Measurements from ENCODE around the gene LRBA. TPM values are rescaled to one million over a fixed set of nuclear protein-coding genes. Genes with fewer than 3 reads are reported as not detected.
"Not testable (repeated sequence)": the region's sequence is repeated elsewhere in the genome, so short reads cannot be mapped to it uniquely, and the experiment has no call there.

The LRBA gene
- polyA plus RNA-seq, 1 of the 3 experiments (the other 2 are of a cell fraction) = 11.4 TPM

GRCh38 chr4:150569384-150569987, 445.6 kb downstream of the LRBA start (continued):
- no peak for TF ChIP-seq USF2 (IDR thresholded peaks at IDR 0.05; ENCODE audit: borderline replicate concordance, low read depth, low read length)

GRCh38 chr4:150567070-150567469, 448.0 kb downstream of the LRBA start:
- Histone ChIP-seq H3K9me2 (no peaks in the 10 kb centered on the region), H3F3A (replicated peaks; ENCODE audit: insufficient read depth) (peaks cover 8% of the 10 kb centered on the region), H2AFZ (ENCODE audit: low read depth) (no peak overlapping the region), H3K4me1 (ENCODE audit: control insufficient read depth in 1 of 2, insufficient read depth in 2 of 2, low read depth in 1 of 2, low read length in 1 of 2) (peaks cover 3 to 20% of the 10 kb centered on the region in 2 experiments; a peak in 3 of 4 replicates), H3K9me3 (no peaks in the 10 kb centered on the region), H3K4me2 (no peak overlapping the region), H3K27me3 (ENCODE audit: insufficient read depth) (no peaks in the 10 kb centered on the region), H3K9ac (no peak overlapping the region), H3K27ac (ENCODE audit: low read depth in 2 of 2, low read length in 1 of 2) (no peak overlapping the region), H3K36me3 (replicated peaks in 1 of 2; ENCODE audit: control insufficient read depth in 1 of 2, insufficient read depth in 2 of 2, low read length in 1 of 2) (peaks cover 0 to 3% of the 10 kb centered on the region in 2 experiments), H3K4me3 (ENCODE audit: low read depth in 2 of 2, low read length in 1 of 2) (no peak overlapping the region), H3K79me2 (ENCODE audit: insufficient read depth) (no peaks in the 10 kb centered on the region; the same call in 1 of the 2 replicates), H4K20me1 (ENCODE audit: insufficient read depth) (no peaks in the 10 kb centered on the region)
- no peak for TF ChIP-seq PBX3 (IDR thresholded peaks at IDR 0.05)
- TF ChIP-seq FOSL2 (IDR thresholded peaks at IDR 0.05; ENCODE audit: borderline replicate concordance, low read depth) = no peak
- ChIA-PET POLR2A (no interaction called here), CTCF (interaction anchor here (1.0 kb wide), 1 partner anchor 21 kb away, joined by 3 read pairs; no protein-coding TSS in a partner anchor)
- 84% methylated on average over 3 of the region's 3 CpGs for WGBS (ENCODE audit: low lambda C conversion rate)
- DNase-seq = no peak

GRCh38 chr4:150564967-150565366, 450.1 kb downstream of the LRBA start:
- H3K4me1 ChIP-seq (ENCODE audit: control insufficient read depth in 1 of 2, insufficient read depth in 2 of 2, low read depth in 1 of 2, low read length in 1 of 2); H3K4me3 ChIP-seq (ENCODE audit: low read depth in 2 of 2, low read length in 1 of 2); H3K9me2 ChIP-seq; H3K79me2 ChIP-seq (ENCODE audit: insufficient read depth); POLR2A ChIA-PET; H3K9ac ChIP-seq; H3K27ac ChIP-seq (ENCODE audit: low read depth in 2 of 2, low read length in 1 of 2); H3K36me3 ChIP-seq (replicated peaks in 1 of 2; ENCODE audit: control insufficient read depth in 1 of 2, insufficient read depth in 2 of 2, low read length in 1 of 2); H3K27me3 ChIP-seq (ENCODE audit: insufficient read depth); CTCF ChIA-PET; H3K4me2 ChIP-seq; H2AFZ ChIP-seq (ENCODE audit: low read depth); H3K9me3 ChIP-seq; H3F3A ChIP-seq (replicated peaks; ENCODE audit: insufficient read depth); DNase-seq; H4K20me1 ChIP-seq (ENCODE audit: insufficient read depth): not testable (repeated sequence)
- 100% methylated on average over 2 of the region's 2 CpGs for WGBS (ENCODE audit: low lambda C conversion rate)

DNA sequence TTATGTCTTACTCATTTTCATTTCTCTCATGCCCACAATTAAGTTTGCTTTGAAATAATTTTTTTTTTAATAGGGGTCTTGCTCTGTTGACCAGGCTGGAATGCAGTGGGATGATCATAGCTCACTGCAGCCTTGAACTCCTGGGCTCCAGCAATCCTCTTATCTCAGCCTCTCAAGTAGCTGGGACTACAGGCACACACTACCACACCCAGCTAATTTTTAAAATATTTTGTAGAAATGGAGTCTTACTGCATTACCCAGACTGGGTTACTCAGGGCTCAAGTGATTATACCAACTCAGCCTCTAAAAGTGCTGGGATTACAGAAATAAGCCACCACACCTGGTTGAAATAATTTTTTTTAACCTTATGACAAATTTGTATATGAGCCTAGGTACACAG, 452.3 kb downstream of the LRBA start:
- H3K4me1 ChIP-seq (ENCODE audit: control insufficient read depth in 1 of 2, insufficient read depth in 2 of 2, low read depth in 1 of 2, low read length in 1 of 2) = no peaks in the 10 kb centered on the region
- no peaks in the 10 kb centered on the region; the same call in 1 of the 2 replicates for H3K79me2 ChIP-seq (ENCODE audit: insufficient read depth)
- no peaks in the 10 kb centered on the region for H3K9me3 ChIP-seq
- no peaks in the 10 kb centered on the region for H3K9me2 ChIP-seq
- H3K4me2 ChIP-seq = no peak overlapping the region
- no peak overlapping the region for H3K4me3 ChIP-seq (ENCODE audit: low read depth in 2 of 2, low read length in 1 of 2)
- no peak overlapping the region for H2AFZ ChIP-seq (ENCODE audit: low read depth)
- ChIA-PET POLR2A (no interaction called here), CTCF (no interaction called here)
- no peak overlapping the region for H3K9ac ChIP-seq
- DNase-seq = no peak
- no peaks in the 10 kb centered on the region for H3K36me3 ChIP-seq (replicated peaks in 1 of 2; ENCODE audit: control insufficient read depth in 1 of 2, insufficient read depth in 2 of 2, low read length in 1 of 2)
- no peak overlapping the region for H3K27ac ChIP-seq (ENCODE audit: low read depth in 2 of 2, low read length in 1 of 2)
- no peaks in the 10 kb centered on the region for H4K20me1 ChIP-seq (ENCODE audit: insufficient read depth)
- no peaks in the 10 kb centered on the region for H3K27me3 ChIP-seq (ENCODE audit: insufficient read depth)
- H3F3A ChIP-seq (replicated peaks; ENCODE audit: insufficient read depth) = peaks cover 2% of the 10 kb centered on the region
- no peak for TF ChIP-seq CTCF (IDR thresholded peaks at IDR 0.05)
- TF ChIP-seq, protein P1, sequence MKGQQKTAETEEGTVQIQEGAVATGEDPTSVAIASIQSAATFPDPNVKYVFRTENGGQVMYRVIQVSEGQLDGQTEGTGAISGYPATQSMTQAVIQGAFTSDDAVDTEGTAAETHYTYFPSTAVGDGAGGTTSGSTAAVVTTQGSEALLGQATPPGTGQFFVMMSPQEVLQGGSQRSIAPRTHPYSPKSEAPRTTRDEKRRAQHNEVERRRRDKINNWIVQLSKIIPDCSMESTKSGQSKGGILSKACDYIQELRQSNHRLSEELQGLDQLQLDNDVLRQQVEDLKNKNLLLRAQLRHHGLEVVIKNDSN (IDR thresholded peaks at IDR 0.05; ENCODE audit: borderline replicate concordance, low read depth) = no peak
- TF ChIP-seq MEF2A (IDR thresholded peaks at IDR 0.05; ENCODE audit: borderline replicate concordance, low read depth) = no peak
- no peak for TF ChIP-seq MAX (IDR thresholded peaks at IDR 0.05; ENCODE audit: low read depth)
- TF ChIP-seq SIN3A (IDR thresholded peaks at IDR 0.05; ENCODE audit: borderline replicate concordance, low read depth, low read length) = no peak
- no peak for TF ChIP-seq TCF12 (IDR thresholded peaks at IDR 0.05)
- no peak for TF ChIP-seq TAF1 (IDR thresholded peaks at IDR 0.05; ENCODE audit: borderline replicate concordance, low read depth, low read length)
- no peak for TF ChIP-seq SMC3 (IDR thresholded peaks at IDR 0.05; ENCODE audit: low read depth, low read length)
- no peak for TF ChIP-seq NRF1 (IDR thresholded peaks at IDR 0.05; ENCODE audit: low read depth, low read length)
- TF ChIP-seq RCOR1 (IDR thresholded peaks at IDR 0.05; ENCODE audit: low read length) = no peak
- no peak for TF ChIP-seq TEAD4 (IDR thresholded peaks at IDR 0.05; ENCODE audit: borderline replicate concordance, insufficient read depth)
- TF ChIP-seq NFIC (IDR thresholded peaks at IDR 0.05; ENCODE audit: borderline replicate concordance) = no peak
- TF ChIP-seq EP300 (IDR thresholded peaks at IDR 0.05; ENCODE audit: borderline replicate concordance in 1 of 2, low read depth in 1 of 2, low read length in 1 of 2) = no peak

Data from SK-N-SH (cell line).